Sciatic nerve (tissue), 2 donors: ENCODE measurements around the gene RFXAP. TPM values are rescaled to one million over a fixed set of nuclear protein-coding genes. Genes with fewer than 3 reads are reported as not detected.
"Not testable (repeated sequence)": the region's sequence is repeated elsewhere in the genome, so short reads cannot be mapped to it uniquely, and the experiment has no call there.

Experiments used
- ATAC-seq: fragments of 200-7000 bp; cut with Tn5 transposase; one replicate; pipeline ENCODE4 v1.9.1; 2020; ENCODE audit warnings: mild to moderate bottlenecking, moderate library complexity
- DNase-seq: peaks from one replicate; pipeline ENCODE4 v3.0.0-alpha.2; 2020; ENCODE audit warnings: low spot score
- intact Hi-C: fragments of 100-400 bp; cut with DNase I; formaldehyde crosslinking; loops from one replicate; pipeline ENCODE4 v1.14.2; 2022
- total RNA-seq: library from RNA; stranded (reverse); fragmentation: NEBNext Ultra II Directional; extraction: Animal tissue kit (Norgen Biotek cat#: 25700); gene quantifications from one replicate; pipeline ENCODE4 v1.2.1, GENCODE V29; 2021
- donor health status: DM: no; HTN: no; CAD: no.
- donor health status: DM: no; HTN: no; CAD: no.

Gene RFXAP
- total RNA-seq, result 8.5 TPM

- intact Hi-C loops, result no loop called here
- peak; percentile 98 for ATAC-seq
These were observed at the start of gene RFXAP for GRCh38 chr13:36818804-36819738. Gene RFXAP (plus strand): TSS chr13:36819222. CDS start chr13:36819358, 136 bp downstream.

GRCh38 chr13:36769545-36769944, 49.5 kb upstream of the RFXAP start:
- DNase-seq (no peak), ATAC-seq (no peak)
- intact Hi-C loops, result no loop called here

More at GRCh38 chr13:36818804-36819738, at the start of gene RFXAP:
- peak; percentile 93 for DNase-seq

- DNase-seq, result no peak
- no peak for ATAC-seq
- intact Hi-C loops, result no loop called here
These were observed 48.3 kb upstream of the RFXAP start for GRCh38 chr13:36770741-36771140.

- intact Hi-C loops, result no loop called here
- no peak for ATAC-seq
- DNase-seq, result no peak
These were observed 46.2 kb upstream of the RFXAP start for GRCh38 chr13:36772853-36773252.

- DNase-seq (no peak), ATAC-seq (peak; percentile 74)
- intact Hi-C loops, result no loop called here
These were observed 44.1 kb upstream of the RFXAP start for GRCh38 chr13:36774931-36775330.

- DNase-seq (no peak), ATAC-seq (no peak)
- intact Hi-C loops, result no loop called here
These were observed 42.8 kb upstream of the RFXAP start for GRCh38 chr13:36776175-36776574.

- DNase-seq (no peak), ATAC-seq (peak; percentile 42)
- intact Hi-C loops, result no loop called here
These were observed 40.8 kb upstream of the RFXAP start for GRCh38 chr13:36778083-36778671.

GRCh38 chr13:36783890-36784289, 35.1 kb upstream of the RFXAP start:
- intact Hi-C loops, result no loop called here
- DNase-seq, result no peak

GRCh38 chr13:36786175-36786574, 32.8 kb upstream of the RFXAP start:
- DNase-seq, ATAC-seq, intact Hi-C loops: not testable (repeated sequence)

More at GRCh38 chr13:36783890-36784289, 35.1 kb upstream of the RFXAP start:
- no peak for ATAC-seq

- peak; percentile 45 for ATAC-seq
- no peak for DNase-seq
- intact Hi-C loops, result no loop called here
These were observed 31.8 kb upstream of the RFXAP start for GRCh38 chr13:36787181-36787580.

- intact Hi-C loops, result no loop called here
- no peak for ATAC-seq
- DNase-seq, result no peak
These were observed 30.7 kb upstream of the RFXAP start for GRCh38 chr13:36788276-36788675.

- ATAC-seq, result no peak
- intact Hi-C loops, result no loop called here
These were observed 30.0 kb upstream of the RFXAP start for GRCh38 chr13:36789061-36789460.

GRCh38 chr13:36789730-36790129, 29.3 kb upstream of the RFXAP start:
- intact Hi-C loops, result no loop called here
- ATAC-seq (no peak), DNase-seq (no peak)

More at GRCh38 chr13:36789061-36789460, 30.0 kb upstream of the RFXAP start:
- no peak for DNase-seq

GRCh38 chr13:36794706-36795105, 24.3 kb upstream of the RFXAP start:
- intact Hi-C loops, result no loop called here
- no peak for ATAC-seq
- no peak for DNase-seq

GRCh38 chr13:36795463-36795862, 23.6 kb upstream of the RFXAP start:
- DNase-seq (no peak), ATAC-seq (no peak)
- intact Hi-C loops, result no loop called here

GRCh38 chr13:36796052-36796451, 23.0 kb upstream of the RFXAP start:
- ATAC-seq (no peak), DNase-seq (no peak)
- intact Hi-C loops, result no loop called here

GRCh38 chr13:36801035-36801434, 18.0 kb upstream of the RFXAP start:
- no peak for DNase-seq
- intact Hi-C loops, result no loop called here
- ATAC-seq, result no peak

- ATAC-seq, result no peak
These were observed 14.4 kb upstream of the RFXAP start for GRCh38 chr13:36804588-36804987.

GRCh38 chr13:36806102-36806501, 12.9 kb upstream of the RFXAP start:
- DNase-seq (no peak), ATAC-seq (no peak)
- intact Hi-C loops, result no loop called here

More at GRCh38 chr13:36804588-36804987, 14.4 kb upstream of the RFXAP start:
- DNase-seq, result no peak
- intact Hi-C loops, result no loop called here

- DNase-seq (no peak), ATAC-seq (no peak)
- intact Hi-C loops, result no loop called here
These were observed 11.4 kb upstream of the RFXAP start for GRCh38 chr13:36807616-36808015.
